ENCODE measurements around the gene RPRD1B. TPM values are rescaled to one million over a fixed set of nuclear protein-coding genes. Genes with fewer than 3 reads are reported as not detected.

The RPRD1B gene
- total RNA-seq, 4 donors from 2014 or later: 18.9 to 28.7 (median 25.4) TPM

DNA sequence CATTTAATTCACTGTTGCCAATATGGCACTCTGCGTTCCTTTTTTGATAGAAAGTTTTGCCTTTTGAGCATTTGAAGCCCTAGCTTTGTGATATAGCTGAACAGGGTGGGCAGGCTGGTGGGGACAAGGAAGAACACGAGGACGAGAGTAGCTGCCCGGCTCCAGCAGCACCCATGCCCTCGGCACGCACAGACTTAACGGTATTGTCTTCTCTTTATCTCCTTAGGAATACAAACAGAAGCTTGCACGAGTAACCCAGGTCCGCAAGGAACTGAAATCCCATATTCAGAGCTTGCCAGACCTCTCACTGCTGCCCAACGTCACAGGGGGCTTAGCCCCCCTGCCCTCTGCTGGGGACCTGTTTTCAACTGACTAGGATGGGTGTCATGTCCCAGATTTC, 56.0 kb downstream of the RPRD1B start:
- TF ChIP-seq, protein P1, sequence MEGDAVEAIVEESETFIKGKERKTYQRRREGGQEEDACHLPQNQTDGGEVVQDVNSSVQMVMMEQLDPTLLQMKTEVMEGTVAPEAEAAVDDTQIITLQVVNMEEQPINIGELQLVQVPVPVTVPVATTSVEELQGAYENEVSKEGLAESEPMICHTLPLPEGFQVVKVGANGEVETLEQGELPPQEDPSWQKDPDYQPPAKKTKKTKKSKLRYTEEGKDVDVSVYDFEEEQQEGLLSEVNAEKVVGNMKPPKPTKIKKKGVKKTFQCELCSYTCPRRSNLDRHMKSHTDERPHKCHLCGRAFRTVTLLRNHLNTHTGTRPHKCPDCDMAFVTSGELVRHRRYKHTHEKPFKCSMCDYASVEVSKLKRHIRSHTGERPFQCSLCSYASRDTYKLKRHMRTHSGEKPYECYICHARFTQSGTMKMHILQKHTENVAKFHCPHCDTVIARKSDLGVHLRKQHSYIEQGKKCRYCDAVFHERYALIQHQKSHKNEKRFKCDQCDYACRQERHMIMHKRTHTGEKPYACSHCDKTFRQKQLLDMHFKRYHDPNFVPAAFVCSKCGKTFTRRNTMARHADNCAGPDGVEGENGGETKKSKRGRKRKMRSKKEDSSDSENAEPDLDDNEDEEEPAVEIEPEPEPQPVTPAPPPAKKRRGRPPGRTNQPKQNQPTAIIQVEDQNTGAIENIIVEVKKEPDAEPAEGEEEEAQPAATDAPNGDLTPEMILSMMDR (IDR thresholded peaks at IDR 0.05; ENCODE audit: low read depth): no peak

DNA sequence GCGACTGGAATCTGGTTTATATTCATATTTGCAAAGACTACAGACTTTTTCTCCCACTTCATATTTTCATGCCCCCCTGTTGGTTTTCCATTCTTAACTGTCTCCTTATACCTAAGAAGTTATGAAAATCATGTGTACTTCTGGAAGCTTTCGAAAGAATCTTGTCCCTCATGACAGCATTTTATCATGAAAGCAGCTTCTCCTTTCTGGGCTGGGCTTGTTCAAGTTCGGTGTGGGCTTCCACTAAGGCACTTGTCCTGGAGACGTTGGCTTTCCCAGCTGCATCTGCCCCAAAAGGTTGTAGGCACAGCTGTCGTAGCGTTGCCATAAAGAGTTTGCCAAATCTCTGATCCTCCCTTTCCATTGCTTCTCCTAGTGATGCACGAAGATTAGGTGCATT, 56.5 kb downstream of the RPRD1B start:
- TF ChIP-seq, protein P1 (IDR thresholded peaks at IDR 0.05; ENCODE audit: low read depth): no peak

DNA sequence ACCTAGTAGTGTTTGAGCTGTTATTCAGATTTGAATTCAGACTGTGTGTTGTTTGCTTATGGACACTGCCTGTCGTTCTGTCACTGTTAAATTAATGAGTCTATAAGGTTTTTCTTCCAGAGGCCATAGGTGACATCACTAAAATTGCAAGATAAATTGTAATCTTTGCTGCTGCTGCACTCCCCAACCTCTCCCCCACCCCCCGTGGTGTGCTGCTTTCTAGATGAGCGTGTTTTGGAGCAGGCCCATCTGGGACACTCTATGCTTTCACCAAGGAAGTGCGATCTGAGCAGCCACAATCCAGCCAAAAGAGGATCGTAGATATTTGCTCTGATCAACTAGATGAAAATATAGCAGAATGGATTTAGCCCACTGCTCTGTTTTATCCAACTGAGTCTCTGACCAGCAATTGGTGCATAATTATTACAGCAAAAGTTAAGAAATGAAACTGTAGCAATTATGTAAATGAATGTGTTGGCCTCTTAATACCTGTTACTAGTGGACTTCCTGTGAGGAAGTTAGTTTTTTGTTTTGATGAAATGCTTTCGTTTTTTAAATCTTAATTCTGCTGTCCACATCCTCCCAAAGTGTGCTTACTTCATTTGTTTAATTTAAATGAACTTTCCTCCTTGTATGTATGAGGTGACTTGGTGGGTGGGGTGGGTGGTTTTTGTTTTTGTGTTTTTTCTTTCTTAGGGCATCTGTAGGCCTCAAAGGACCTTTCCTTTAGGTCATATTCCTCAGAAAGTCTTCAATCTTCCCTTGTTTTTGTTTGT, 58.1 kb downstream of the RPRD1B start:
- TF ChIP-seq, protein P1 (IDR thresholded peaks at IDR 0.05; ENCODE audit: low read depth): no peak

DNA sequence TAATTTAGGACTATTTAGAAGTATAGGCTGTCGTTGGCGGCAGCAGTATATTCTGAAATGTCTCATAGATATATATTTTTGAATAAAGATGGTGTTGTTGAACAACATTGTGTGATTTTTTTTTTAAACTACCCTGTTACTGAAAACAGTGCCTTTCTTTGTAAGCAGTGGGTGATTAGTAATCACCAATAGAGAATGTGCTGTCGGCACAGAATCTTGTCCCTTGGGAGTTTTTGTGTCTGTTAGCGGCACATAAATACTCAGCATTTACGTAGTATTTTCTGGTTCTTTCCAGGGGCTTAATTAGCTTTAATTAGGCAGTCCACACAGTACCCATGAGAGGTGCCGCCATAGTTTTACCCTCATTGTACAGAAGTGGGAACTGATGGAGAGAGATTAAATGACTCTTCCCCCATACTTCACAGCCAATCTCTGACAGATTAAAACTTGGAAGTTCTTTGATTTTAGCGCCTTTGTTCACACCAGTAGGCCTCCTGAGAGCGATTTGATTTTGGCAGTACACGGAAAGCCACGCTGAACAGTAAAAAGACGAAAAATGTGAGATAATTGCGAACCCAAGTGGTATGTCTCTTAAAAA, 58.8 kb downstream of the RPRD1B start:
- TF ChIP-seq, protein P1 (IDR thresholded peaks at IDR 0.05; ENCODE audit: low read depth): no peak

DNA sequence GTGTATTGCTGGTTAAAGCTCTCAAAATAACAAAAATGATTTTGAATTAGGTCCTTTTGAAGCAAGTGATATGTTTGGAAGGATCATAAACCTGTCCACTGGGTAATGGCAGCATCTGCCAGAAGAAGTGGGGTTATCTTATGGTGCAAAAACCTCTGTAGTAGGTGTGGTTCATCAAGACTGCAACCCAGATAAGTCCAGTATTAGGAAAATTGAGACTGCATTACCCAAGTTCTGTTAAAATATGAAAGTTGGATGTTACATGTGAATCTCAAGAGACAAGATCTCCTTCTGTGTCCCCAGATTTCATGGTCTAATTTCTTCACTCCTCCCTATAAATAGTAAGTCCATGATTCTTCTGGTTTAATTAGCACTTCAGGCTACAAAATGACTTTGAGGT, 59.4 kb downstream of the RPRD1B start:
- TF ChIP-seq, protein P1 (IDR thresholded peaks at IDR 0.05; ENCODE audit: low read depth): no peak

DNA sequence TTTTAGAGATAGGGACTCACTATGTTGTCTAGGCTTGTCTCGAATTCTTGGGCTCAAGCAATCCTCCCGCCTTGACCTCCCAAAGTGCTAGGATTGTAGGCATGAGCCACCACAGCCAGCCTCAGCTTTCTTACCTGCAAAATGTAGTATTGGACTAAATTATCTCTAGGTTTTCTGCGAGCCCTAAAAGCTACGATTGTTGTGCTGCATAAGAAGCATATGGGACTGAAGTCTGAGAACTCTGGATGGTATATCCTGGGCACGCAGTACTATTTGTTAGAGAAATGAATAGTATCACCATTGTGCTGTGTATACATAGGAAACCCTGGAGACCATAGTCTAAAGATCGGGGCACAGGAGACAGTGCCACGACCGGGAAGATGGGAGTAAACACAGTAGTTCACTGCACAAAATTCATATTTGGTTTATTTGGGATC, 60.1 kb downstream of the RPRD1B start:
- TF ChIP-seq, protein P1 (IDR thresholded peaks at IDR 0.05; ENCODE audit: low read depth): no peak

DNA sequence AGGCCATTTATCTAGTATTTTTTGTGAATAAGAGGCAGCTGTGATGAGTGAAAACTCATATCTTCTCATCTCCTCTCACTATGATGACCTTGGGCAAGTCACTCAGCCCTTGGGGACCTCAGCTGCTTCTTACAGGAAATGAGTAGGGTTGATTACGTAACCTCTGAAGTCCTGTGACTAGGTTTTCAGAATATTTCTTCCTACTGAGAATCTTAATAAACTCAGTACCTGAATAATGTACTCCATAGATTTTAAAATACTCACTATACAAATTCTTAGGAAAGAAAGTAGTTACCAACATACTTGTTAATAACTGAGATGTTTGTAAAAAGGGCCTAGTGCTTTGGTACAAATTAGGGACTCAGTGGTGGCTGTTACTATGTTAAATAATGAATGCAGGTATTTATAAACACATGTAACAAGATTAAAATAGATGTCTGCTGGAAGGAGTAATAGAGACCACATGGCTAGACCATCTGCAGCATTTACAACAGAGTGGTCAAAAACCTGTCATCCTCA, 60.9 kb downstream of the RPRD1B start:
- TF ChIP-seq, protein P1 (IDR thresholded peaks at IDR 0.05; ENCODE audit: low read depth): no peak

Measured in subcutaneous adipose tissue (tissue), 4 donors.